ENCODE measurements around the gene PGD.
A peak's percentile ranks its signal among the peaks of the same experiment; 100 is the strongest.
"Not testable (repeated sequence)": the region's sequence is repeated elsewhere in the genome, so short reads cannot be mapped to it uniquely, and the experiment has no call there.

Gene PGD

DNA sequence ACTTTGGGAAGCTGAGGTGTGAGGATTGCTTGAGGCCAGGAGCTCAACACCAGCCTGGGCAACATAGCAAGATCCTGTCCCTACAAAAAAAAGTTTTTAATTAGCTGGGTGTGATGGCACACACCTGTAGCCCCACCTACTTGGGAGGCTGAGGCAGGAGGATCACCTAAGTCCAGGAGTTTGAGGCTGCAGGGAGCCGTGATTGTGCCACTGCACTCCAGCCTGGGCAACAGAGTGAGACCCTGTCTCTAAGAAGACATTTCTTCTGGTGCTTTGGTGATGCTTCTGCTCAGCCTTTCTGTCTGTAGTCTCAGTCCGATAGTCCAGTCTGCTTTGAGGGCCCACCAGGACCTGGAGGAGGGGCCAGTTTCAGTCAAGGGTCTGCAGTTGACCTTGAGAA is 8.3 kb downstream of the PGD start:
- Histone ChIP-seq H3K27ac (ENCODE audit: low read depth, low read length) (no peak overlapping the region), H3K4me1 (ENCODE audit: control insufficient read depth, insufficient read depth, low read length) (no peaks in the 10 kb centered on the region), H3K9ac (ENCODE audit: low read length) (no peak overlapping the region), H3K27me3 (ENCODE audit: control insufficient read depth, insufficient read depth, low read length) (no peaks in the 10 kb centered on the region), H3K4me3 (ENCODE audit: low read length) (no peak overlapping the region), H3K36me3 (ENCODE audit: control insufficient read depth, insufficient read depth, low read length) (peaks cover 50% of the 10 kb centered on the region)

- H3K27ac ChIP-seq (ENCODE audit: low read depth, low read length), result no peak overlapping the region
These were observed 16.5 kb downstream of the PGD start for GRCh38 chr1:10415211-10415930.

GRCh38 chr1:10415967-10416366 is 17.1 kb downstream of the PGD start:
- not testable (repeated sequence) for H3K27me3 ChIP-seq (ENCODE audit: control insufficient read depth, insufficient read depth, low read length); H3K4me3 ChIP-seq (ENCODE audit: low read length); H3K4me1 ChIP-seq (ENCODE audit: control insufficient read depth, insufficient read depth, low read length); H3K27ac ChIP-seq (ENCODE audit: low read depth, low read length); H3K9ac ChIP-seq (ENCODE audit: low read length)
- peaks cover 28% of the 10 kb centered on the region for H3K36me3 ChIP-seq (ENCODE audit: control insufficient read depth, insufficient read depth, low read length)

More at GRCh38 chr1:10415211-10415930, 16.5 kb downstream of the PGD start:
- Histone ChIP-seq H3K27me3 (ENCODE audit: control insufficient read depth, insufficient read depth, low read length) (no peaks in the 10 kb centered on the region), H3K9ac (ENCODE audit: low read length) (no peak overlapping the region), H3K4me1 (ENCODE audit: control insufficient read depth, insufficient read depth, low read length) (no peaks in the 10 kb centered on the region), H3K36me3 (ENCODE audit: control insufficient read depth, insufficient read depth, low read length) (peaks cover 30% of the 10 kb centered on the region), H3K4me3 (ENCODE audit: low read length) (no peak overlapping the region)

- not testable (repeated sequence) for H3K27me3 ChIP-seq (ENCODE audit: control insufficient read depth, insufficient read depth, low read length); H3K4me1 ChIP-seq (ENCODE audit: control insufficient read depth, insufficient read depth, low read length); H3K9ac ChIP-seq (ENCODE audit: low read length); H3K27ac ChIP-seq (ENCODE audit: low read depth, low read length); H3K4me3 ChIP-seq (ENCODE audit: low read length)
- peaks cover 13% of the 10 kb centered on the region for H3K36me3 ChIP-seq (ENCODE audit: control insufficient read depth, insufficient read depth, low read length)
These were observed 19.9 kb downstream of the PGD start for GRCh38 chr1:10418741-10419140.

DNA sequence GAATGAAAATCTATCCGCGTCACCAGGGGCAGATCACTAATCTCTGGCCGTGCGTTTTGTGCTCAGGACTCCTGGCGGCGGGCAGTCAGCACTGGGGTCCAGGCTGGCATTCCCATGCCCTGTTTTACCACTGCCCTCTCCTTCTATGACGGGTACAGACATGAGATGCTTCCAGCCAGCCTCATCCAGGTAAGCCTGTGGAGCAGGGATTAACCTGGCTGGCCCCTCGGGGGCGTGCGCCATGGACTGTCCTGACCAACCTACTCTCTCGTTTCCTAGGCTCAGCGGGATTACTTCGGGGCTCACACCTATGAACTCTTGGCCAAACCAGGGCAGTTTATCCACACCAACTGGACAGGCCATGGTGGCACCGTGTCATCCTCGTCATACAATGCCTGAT is 20.5 kb downstream of the PGD start:
- no peaks in the 10 kb centered on the region for H3K4me1 ChIP-seq (ENCODE audit: control insufficient read depth, insufficient read depth, low read length)
- no peak overlapping the region for H3K4me3 ChIP-seq (ENCODE audit: low read length)
- no peak overlapping the region for H3K9ac ChIP-seq (ENCODE audit: low read length)
- peaks cover 13% of the 10 kb centered on the region for H3K36me3 ChIP-seq (ENCODE audit: control insufficient read depth, insufficient read depth, low read length)
- H3K27ac ChIP-seq (ENCODE audit: low read depth, low read length), result no peak overlapping the region
- H3K27me3 ChIP-seq (ENCODE audit: control insufficient read depth, insufficient read depth, low read length), result no peaks in the 10 kb centered on the region

DNA sequence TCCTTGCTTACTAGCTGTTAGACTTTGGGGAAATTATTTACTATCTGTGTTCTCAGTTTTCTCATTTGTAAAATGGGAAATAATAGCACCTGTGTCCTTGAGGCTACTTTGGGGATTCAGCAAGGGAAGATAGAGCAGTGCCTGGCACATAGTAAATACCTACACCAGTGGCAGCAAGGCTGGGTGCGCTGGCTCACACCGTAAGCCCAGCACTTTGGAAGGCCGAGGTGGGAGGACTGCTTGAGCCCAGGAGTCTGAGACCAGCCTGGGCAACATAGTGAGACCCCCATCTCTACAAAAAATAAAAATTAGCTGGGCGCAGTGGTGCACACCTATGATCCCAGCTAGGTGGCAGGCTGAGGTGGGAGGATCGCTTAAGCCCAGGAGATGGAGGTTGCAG is 22.8 kb downstream of the PGD start:
- Histone ChIP-seq H3K4me3 (ENCODE audit: low read length) (no peak overlapping the region), H3K4me1 (ENCODE audit: control insufficient read depth, insufficient read depth, low read length) (no peaks in the 10 kb centered on the region), H3K9ac (ENCODE audit: low read length) (no peak overlapping the region), H3K27ac (ENCODE audit: low read depth, low read length) (no peak overlapping the region), H3K27me3 (ENCODE audit: control insufficient read depth, insufficient read depth, low read length) (no peaks in the 10 kb centered on the region), H3K36me3 (ENCODE audit: control insufficient read depth, insufficient read depth, low read length) (peaks cover 10% of the 10 kb centered on the region)

GRCh38 chr1:10424034-10424433 is 25.2 kb downstream of the PGD start:
- H3K27ac ChIP-seq (ENCODE audit: low read depth, low read length), result no peak overlapping the region
- no peak overlapping the region for H3K9ac ChIP-seq (ENCODE audit: low read length)
- H3K36me3 ChIP-seq (ENCODE audit: control insufficient read depth, insufficient read depth, low read length), result peaks cover 5% of the 10 kb centered on the region

DNA sequence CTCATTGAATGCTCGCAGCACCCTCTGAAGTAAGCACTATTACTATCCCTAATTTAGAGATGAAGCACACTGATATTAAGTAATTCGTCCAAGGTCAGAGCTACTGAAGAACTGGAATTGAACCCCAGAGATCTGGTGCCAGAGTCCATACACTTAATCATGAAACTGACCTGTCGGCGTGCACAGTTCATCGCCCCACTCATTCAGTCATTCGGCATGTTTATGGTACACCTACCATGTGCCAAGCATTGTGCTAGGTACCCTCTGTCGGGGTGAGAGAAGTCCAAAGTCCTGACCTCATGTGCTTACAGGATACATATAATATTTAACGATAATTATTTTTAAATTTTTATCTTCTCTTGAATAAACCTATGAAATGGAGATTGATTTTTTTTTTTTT is 25.8 kb downstream of the PGD start:
- Histone ChIP-seq H3K27ac (ENCODE audit: low read depth, low read length) (no peak overlapping the region), H3K4me3 (ENCODE audit: low read length) (no peak overlapping the region), H3K36me3 (ENCODE audit: control insufficient read depth, insufficient read depth, low read length) (peaks cover under 1% of the 10 kb centered on the region), H3K4me1 (ENCODE audit: control insufficient read depth, insufficient read depth, low read length) (peaks cover under 1% of the 10 kb centered on the region), H3K27me3 (ENCODE audit: control insufficient read depth, insufficient read depth, low read length) (no peaks in the 10 kb centered on the region), H3K9ac (ENCODE audit: low read length) (no peak overlapping the region)

More at GRCh38 chr1:10424034-10424433, 25.2 kb downstream of the PGD start:
- Histone ChIP-seq H3K4me3 (ENCODE audit: low read length) (no peak overlapping the region), H3K4me1 (ENCODE audit: control insufficient read depth, insufficient read depth, low read length) (no peaks in the 10 kb centered on the region), H3K27me3 (ENCODE audit: control insufficient read depth, insufficient read depth, low read length) (no peaks in the 10 kb centered on the region)

DNA sequence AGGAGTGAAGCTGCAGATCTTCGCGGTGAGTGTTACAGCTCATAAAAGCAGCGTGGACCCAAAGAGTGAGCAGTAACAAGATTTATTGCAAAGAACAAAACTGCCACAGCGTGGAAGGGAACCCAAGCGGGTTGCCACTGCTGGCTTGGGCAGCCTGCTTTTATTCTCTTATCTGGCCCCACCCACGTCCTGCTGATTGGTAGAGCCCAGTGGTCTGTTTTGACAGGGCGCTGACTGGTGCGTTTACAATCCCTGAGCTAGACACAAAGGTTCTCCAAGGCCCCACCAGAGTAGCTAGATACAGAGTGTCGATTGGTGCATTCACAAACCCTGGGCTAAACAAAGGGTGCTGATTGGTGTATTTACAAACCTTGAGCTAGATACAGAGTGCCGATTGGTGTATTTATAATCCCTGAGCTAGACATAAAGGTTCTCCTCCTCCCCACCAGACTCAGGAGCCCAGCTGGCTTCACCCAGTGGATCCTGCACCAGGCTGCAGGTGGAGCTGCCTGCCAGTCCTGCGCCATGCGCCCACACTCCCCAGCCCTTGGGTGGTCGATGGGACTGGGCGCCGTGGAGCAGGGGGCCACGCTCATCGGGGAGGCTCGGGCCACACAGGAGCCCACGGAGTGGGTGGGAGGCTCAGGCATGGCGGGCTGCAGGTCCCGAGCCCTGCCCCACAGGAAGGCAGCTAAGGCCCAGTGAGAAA is 27.1 kb downstream of the PGD start:
- H3K9ac ChIP-seq (ENCODE audit: low read length); H3K27ac ChIP-seq (ENCODE audit: low read depth, low read length); H3K4me3 ChIP-seq (ENCODE audit: low read length); H3K4me1 ChIP-seq (ENCODE audit: control insufficient read depth, insufficient read depth, low read length); H3K27me3 ChIP-seq (ENCODE audit: control insufficient read depth, insufficient read depth, low read length); H3K36me3 ChIP-seq (ENCODE audit: control insufficient read depth, insufficient read depth, low read length): not testable (repeated sequence)

DNA sequence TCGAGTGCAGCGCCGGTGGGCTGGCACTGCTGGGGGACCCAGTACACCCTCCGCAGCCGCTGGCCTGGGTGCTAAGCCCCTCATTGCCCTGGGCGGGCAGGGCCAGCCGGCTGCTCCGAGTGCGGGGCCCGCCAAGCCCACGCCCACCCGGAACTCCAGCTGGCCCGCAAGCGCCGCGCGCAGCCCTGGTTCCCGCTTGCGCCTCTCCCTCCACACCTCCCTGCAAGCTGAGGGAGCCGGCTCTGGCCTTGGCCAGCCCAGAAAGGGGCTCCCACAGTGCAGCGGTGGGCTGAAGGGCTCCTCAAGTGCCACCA is 27.6 kb downstream of the PGD start:
- H3K4me3 ChIP-seq (ENCODE audit: low read length); H3K4me1 ChIP-seq (ENCODE audit: control insufficient read depth, insufficient read depth, low read length); H3K36me3 ChIP-seq (ENCODE audit: control insufficient read depth, insufficient read depth, low read length); H3K27ac ChIP-seq (ENCODE audit: low read depth, low read length); H3K9ac ChIP-seq (ENCODE audit: low read length); H3K27me3 ChIP-seq (ENCODE audit: control insufficient read depth, insufficient read depth, low read length): not testable (repeated sequence)

- H3K36me3 ChIP-seq (ENCODE audit: control insufficient read depth, insufficient read depth, low read length), result no peaks in the 10 kb centered on the region
- H3K4me1 ChIP-seq (ENCODE audit: control insufficient read depth, insufficient read depth, low read length), result peaks cover 4% of the 10 kb centered on the region
- no peak overlapping the region for H3K27ac ChIP-seq (ENCODE audit: low read depth, low read length)
- no peaks in the 10 kb centered on the region for H3K27me3 ChIP-seq (ENCODE audit: control insufficient read depth, insufficient read depth, low read length)
- H3K9ac ChIP-seq (ENCODE audit: low read length), result no peak overlapping the region
- no peak overlapping the region for H3K4me3 ChIP-seq (ENCODE audit: low read length)
These were observed 30.1 kb downstream of the PGD start for GRCh38 chr1:10428984-10429383.

GRCh38 chr1:10429868-10430215 is 31.0 kb downstream of the PGD start:
- Histone ChIP-seq H3K9ac (ENCODE audit: low read length) (peak overlapping the region; percentile 50), H3K27ac (ENCODE audit: low read depth, low read length) (no peak overlapping the region), H3K4me1 (ENCODE audit: control insufficient read depth, insufficient read depth, low read length) (peaks cover 4% of the 10 kb centered on the region)

More at GRCh38 chr1:10429868-10430215, 31.0 kb downstream of the PGD start:
- H3K36me3 ChIP-seq (ENCODE audit: control insufficient read depth, insufficient read depth, low read length), result no peaks in the 10 kb centered on the region
- peak overlapping the region; percentile 94 for H3K4me3 ChIP-seq (ENCODE audit: low read length)
- no peaks in the 10 kb centered on the region for H3K27me3 ChIP-seq (ENCODE audit: control insufficient read depth, insufficient read depth, low read length)
